Measurements from ENCODE around the gene TCF4. TPM values are rescaled to one million over a fixed set of nuclear protein-coding genes. Genes with fewer than 3 reads are reported as not detected.

Gene TCF4
- polyA plus RNA-seq, 1 of the 3 experiments (the other 2 are of a cell fraction), result 39.1 TPM

DNA sequence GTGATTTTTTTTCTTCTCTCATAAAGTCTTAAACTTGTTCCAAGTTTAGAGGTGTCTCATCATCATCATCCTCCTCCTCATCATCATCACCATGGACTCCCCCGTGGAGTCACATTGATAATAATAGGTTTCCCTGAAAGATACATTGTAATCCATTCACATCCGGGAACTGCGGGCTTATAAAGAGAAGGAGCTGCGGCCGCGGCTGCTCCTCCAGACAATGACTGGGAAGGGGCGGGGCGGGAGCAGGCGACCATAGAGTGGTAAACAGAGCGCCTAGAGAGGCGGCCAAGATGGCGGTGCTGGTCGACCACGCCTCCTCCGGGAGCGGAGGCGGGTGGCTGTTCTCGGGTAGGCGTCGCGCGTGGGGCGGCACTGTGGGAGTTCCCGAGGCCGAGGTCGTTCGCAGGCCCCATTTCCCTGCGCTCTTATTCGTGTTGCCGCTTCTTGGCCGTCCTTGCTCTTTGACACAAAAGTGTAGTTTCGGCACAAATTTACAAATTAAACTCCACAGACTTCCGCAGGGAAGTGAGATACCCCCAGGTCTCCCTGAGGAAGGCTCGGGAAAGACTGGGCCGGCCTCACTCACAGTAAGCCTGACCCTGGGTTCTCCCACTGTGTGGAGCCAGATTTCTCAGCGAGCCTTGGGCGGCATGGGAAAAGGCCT, 1.8 kb upstream of the TCF4 start (continued):
- TF ChIP-seq SMC3 (IDR thresholded peaks at IDR 0.05; ENCODE audit: low read depth, low read length) (peak; percentile 11; the same call in 1 of the 2 replicates), TAF1 (IDR thresholded peaks at IDR 0.05; ENCODE audit: borderline replicate concordance, low read depth, low read length) (peak; percentile 99)
- TF ChIP-seq, protein P1, sequence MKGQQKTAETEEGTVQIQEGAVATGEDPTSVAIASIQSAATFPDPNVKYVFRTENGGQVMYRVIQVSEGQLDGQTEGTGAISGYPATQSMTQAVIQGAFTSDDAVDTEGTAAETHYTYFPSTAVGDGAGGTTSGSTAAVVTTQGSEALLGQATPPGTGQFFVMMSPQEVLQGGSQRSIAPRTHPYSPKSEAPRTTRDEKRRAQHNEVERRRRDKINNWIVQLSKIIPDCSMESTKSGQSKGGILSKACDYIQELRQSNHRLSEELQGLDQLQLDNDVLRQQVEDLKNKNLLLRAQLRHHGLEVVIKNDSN (IDR thresholded peaks at IDR 0.05; ENCODE audit: borderline replicate concordance, low read depth), result no peak

- H3K9me3 ChIP-seq, result no peaks in the 10 kb centered on the region
- H3K36me3 ChIP-seq (replicated peaks in 1 of 2; ENCODE audit: control insufficient read depth in 1 of 2, insufficient read depth in 2 of 2, low read length in 1 of 2), result peaks cover 2 to 7% of the 10 kb centered on the region in 2 experiments
- peak overlapping the region; percentile 87 to 98 for H3K27ac ChIP-seq (ENCODE audit: low read depth in 2 of 2, low read length in 1 of 2)
- peak overlapping the region; percentile 78 for H3K4me2 ChIP-seq
- H3K4me1 ChIP-seq (ENCODE audit: control insufficient read depth in 1 of 2, insufficient read depth in 2 of 2, low read depth in 1 of 2, low read length in 1 of 2), result peaks cover 0 to 12% of the 10 kb centered on the region in 2 experiments; a peak in 2 of 4 replicates
- H2AFZ ChIP-seq (ENCODE audit: low read depth), result peak overlapping the region; percentile 78
- peak overlapping the region; percentile 91 for H3K9ac ChIP-seq
- no peaks in the 10 kb centered on the region for H3K27me3 ChIP-seq (ENCODE audit: insufficient read depth)
- TF ChIP-seq YY1 (IDR thresholded peaks at IDR 0.05; ENCODE audit: low read depth) (no peak), RFX5 (IDR thresholded peaks at IDR 0.05; ENCODE audit: low read length) (peak; percentile 19; the same call in 1 of the 2 replicates), CTCF (IDR thresholded peaks at IDR 0.05) (no peak)
- 2% methylated on average over 12 of the region's 12 CpGs for WGBS (ENCODE audit: low lambda C conversion rate)
- H4K20me1 ChIP-seq (ENCODE audit: insufficient read depth), result no peaks in the 10 kb centered on the region
- POLR2A ChIA-PET, result interaction anchor here (0.6 to 1.5 kb wide), 4 partner anchors 149 to 235 kb away, joined by 3 to 15 read pairs (median 3); no protein-coding TSS in a partner anchor
- H3K9me2 ChIP-seq, result no peaks in the 10 kb centered on the region
- CTCF ChIA-PET, result interaction anchor here (0.9 to 1.1 kb wide), 2 partner anchors 173 to 191 kb away, joined by 3 read pairs; no protein-coding TSS in a partner anchor
- H3K4me3 ChIP-seq (ENCODE audit: low read depth in 2 of 2, low read length in 1 of 2), result peak overlapping the region; percentile 59 to 92
- peaks cover 17% of the 10 kb centered on the region for H3F3A ChIP-seq (replicated peaks; ENCODE audit: insufficient read depth)
- H3K79me2 ChIP-seq (ENCODE audit: insufficient read depth), result peaks cover 49% of the 10 kb centered on the region
- peak; percentile 9 for DNase-seq
Observed at GRCh38 chr18:55588870-55589595, 1.0 kb upstream of the TCF4 start.

DNA sequence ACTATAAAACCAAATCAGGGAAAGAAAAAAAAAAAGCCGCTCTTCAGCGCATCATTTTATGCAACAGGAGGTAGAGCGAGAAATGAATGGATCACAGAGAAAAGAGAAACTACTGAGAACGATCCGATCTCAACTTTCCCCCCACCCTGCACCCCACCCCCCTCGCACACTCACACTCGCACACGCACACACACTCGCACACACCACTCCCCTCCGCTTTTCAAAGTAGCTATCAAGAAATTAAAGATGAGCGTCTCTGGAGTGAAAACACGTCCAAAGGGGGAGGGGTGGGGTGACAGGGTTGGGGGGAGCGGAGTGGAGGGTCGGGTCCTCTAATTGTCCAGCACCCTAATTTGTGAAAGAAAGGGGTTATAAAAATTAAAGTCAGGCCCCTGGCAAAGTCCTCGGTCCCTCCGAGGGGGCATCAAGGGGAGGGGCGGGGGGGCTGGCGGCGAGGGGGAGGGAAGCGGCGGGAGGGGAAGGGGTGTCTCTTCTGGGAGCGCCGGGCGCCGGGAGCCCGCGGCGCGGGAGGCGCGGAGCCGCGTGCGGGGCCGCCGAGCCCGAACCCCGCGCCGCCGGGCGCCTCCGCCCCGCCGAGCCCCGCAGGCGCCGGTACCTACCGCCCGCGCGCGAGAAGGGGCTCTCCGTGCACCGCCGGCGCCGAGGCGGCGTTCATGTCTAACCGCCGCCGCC, 428 bp downstream of the TCF4 start:
- peaks cover 11 to 14% of the 10 kb centered on the region in 2 experiments for H3K36me3 ChIP-seq (replicated peaks in 1 of 2; ENCODE audit: control insufficient read depth in 1 of 2, insufficient read depth in 2 of 2, low read length in 1 of 2)
- DNase-seq, result peak; percentile 76
- H3K27me3 ChIP-seq (ENCODE audit: insufficient read depth), result no peaks in the 10 kb centered on the region
- ChIA-PET POLR2A (interaction anchor here (1.0 kb wide), 1 partner anchor 171 kb away, joined by 4 read pairs; no protein-coding TSS in a partner anchor), CTCF (interaction anchor here (1.1 to 1.6 kb wide), 2 partner anchors 172 to 244 kb away, joined by 3 to 7 read pairs; no protein-coding TSS in a partner anchor)
- H3K4me3 ChIP-seq (ENCODE audit: low read depth in 2 of 2, low read length in 1 of 2), result peak overlapping the region; percentile 59 to 92
- peak overlapping the region; percentile 91 for H3K9ac ChIP-seq
- under 1% methylated on average over 19 of the region's 63 CpGs for WGBS (ENCODE audit: low lambda C conversion rate)
- peak overlapping the region; percentile 87 to 98 for H3K27ac ChIP-seq (ENCODE audit: low read depth in 2 of 2, low read length in 1 of 2)
- H4K20me1 ChIP-seq (ENCODE audit: insufficient read depth), result no peaks in the 10 kb centered on the region
- H3F3A ChIP-seq (replicated peaks; ENCODE audit: insufficient read depth), result peaks cover 17% of the 10 kb centered on the region
- peaks cover 0 to 18% of the 10 kb centered on the region in 2 experiments; a peak in 2 of 4 replicates for H3K4me1 ChIP-seq (ENCODE audit: control insufficient read depth in 1 of 2, insufficient read depth in 2 of 2, low read depth in 1 of 2, low read length in 1 of 2)
- H3K9me3 ChIP-seq, result no peaks in the 10 kb centered on the region
- H3K4me2 ChIP-seq, result peak overlapping the region; percentile 45; the same call in 1 of the 2 replicates
- H3K9me2 ChIP-seq, result no peaks in the 10 kb centered on the region
- peak overlapping the region; percentile 78; the same call in 1 of the 2 replicates for H2AFZ ChIP-seq (ENCODE audit: low read depth)
- peaks cover 64% of the 10 kb centered on the region for H3K79me2 ChIP-seq (ENCODE audit: insufficient read depth)
- TF ChIP-seq TAF1 (IDR thresholded peaks at IDR 0.05; ENCODE audit: borderline replicate concordance, low read depth, low read length) (peak; percentile 40; the same call in 1 of the 2 replicates), YY1 (IDR thresholded peaks at IDR 0.05; ENCODE audit: low read depth) (no peak), FOSL2 (IDR thresholded peaks at IDR 0.05; ENCODE audit: borderline replicate concordance, low read depth) (no peak), PBX3 (IDR thresholded peaks at IDR 0.05) (no peak), RCOR1 (IDR thresholded peaks at IDR 0.05; ENCODE audit: low read length) (peak; percentile 28; the same call in 1 of the 2 replicates), TCF12 (IDR thresholded peaks at IDR 0.05) (no peak), SIN3A (IDR thresholded peaks at IDR 0.05; ENCODE audit: borderline replicate concordance, low read depth, low read length) (0 out of 2 replicates have a peak, but pooled peaks have one; percentile 37), EZH2phosphoT487 (IDR thresholded peaks at IDR 0.05; ENCODE audit: borderline replicate concordance, low read depth) (no peak), FOXM1 (IDR thresholded peaks at IDR 0.05; ENCODE audit: low read depth) (no peak), GABPA (IDR thresholded peaks at IDR 0.05; ENCODE audit: low read depth) (no peak), JUND (IDR thresholded peaks at IDR 0.05) (no peak)
- TF ChIP-seq, protein P1 (IDR thresholded peaks at IDR 0.05; ENCODE audit: borderline replicate concordance, low read depth), result no peak
